OCI-LY7 (cell line): ENCODE results near the gene RNF150. TPM values are rescaled to one million over a fixed set of nuclear protein-coding genes. Genes with fewer than 3 reads are reported as not detected.

Experiments
- BruUV-seq: library from RNA; stranded (reverse); fragments of 400-500 nt; replicated peaks from 2 replicates; lab custom pipeline; 2021; lab: Mats Ljungman, UMichigan
- CTCF ChIA-PET: fragments of 300-600 bp; sonication (Branson Sonifier 250); formaldehyde crosslinking; loops from one replicate; lab custom pipeline; 2022; ENCODE audit warnings: antibody characterized with exemption; ENCODE audit not compliant: unreplicated experiment; lab: Charles Lee
- POLR2A ChIA-PET: fragments of 300-600 bp; sonication (Branson Sonifier 250); formaldehyde crosslinking; loops from one replicate; lab custom pipeline; 2022; ENCODE audit warnings: antibody characterized with exemption; lab: Charles Lee
- DNase-seq: peaks from one replicate; pipeline ENCODE4 v3.0.0-alpha.2; 2015; ENCODE audit warnings: low spot score
- H2AFZ ChIP-seq: fragments of 200-600 bp; sonication (generic), shearing (Covaris generic); 2 replicates; pipeline ENCODE4 v1.6.1; 2014; ENCODE audit warnings: mild to moderate bottlenecking, antibody characterized with exemption, low read length, moderate library complexity
- H3K27ac ChIP-seq: fragments of 200-600 bp; sonication (generic); 2 replicates; pipeline ENCODE4 v1.5.1; 2014; ENCODE audit warnings: mixed run types, low read depth, mild to moderate bottlenecking, moderate library complexity, low read length, inconsistent platforms; ENCODE audit not compliant: poor library complexity, severe bottlenecking
- H3K36me3 ChIP-seq: fragments of 200-600 bp; sonication (generic); 2 replicates; pipeline ENCODE4 v1.6.1; 2014; ENCODE audit warnings: mild to moderate bottlenecking, antibody characterized with exemption, low read length, moderate library complexity, mixed read lengths; ENCODE audit not compliant: insufficient read depth
- H3K4me1 ChIP-seq: fragments of 200-600 bp; sonication (generic); 2 replicates; pipeline ENCODE4 v1.5.1; 2014; ENCODE audit warnings: mild to moderate bottlenecking, low read length; ENCODE audit not compliant: insufficient read depth, poor library complexity, severe bottlenecking
- H3K4me2 ChIP-seq: fragments of 200-600 bp; sonication (generic); 2 replicates; pipeline ENCODE4 v1.6.1; 2014; ENCODE audit warnings: mild to moderate bottlenecking, low read length
- H3K4me3 ChIP-seq: fragments of 200-600 bp; sonication (generic); 2 replicates; pipeline ENCODE4 v1.5.1; 2014; ENCODE audit warnings: mild to moderate bottlenecking, low read depth, low read length; ENCODE audit not compliant: poor library complexity, severe bottlenecking
- H3K79me2 ChIP-seq: fragments of 200-600 bp; sonication (generic); 2 replicates; pipeline ENCODE4 v1.6.1; 2016; ENCODE audit warnings: low read depth, mild to moderate bottlenecking, low read length, moderate library complexity, mixed read lengths; ENCODE audit not compliant: insufficient read depth
- H3K9me2 ChIP-seq: fragments of 200-600 bp; sonication (generic); 2 replicates; pipeline ENCODE4 v1.6.1; 2016; ENCODE audit warnings: mild to moderate bottlenecking, low read length, mixed read lengths; ENCODE audit not compliant: insufficient read depth
- H3K9me3 ChIP-seq: fragments of 200-600 bp; sonication (generic); 2 replicates; pipeline ENCODE4 v1.6.1; 2014; ENCODE audit warnings: mild to moderate bottlenecking, mixed run types, low read length, mixed read lengths
- H4K20me1 ChIP-seq: fragments of 200-600 bp; sonication (generic); 2 replicates; pipeline ENCODE4 v1.6.1; 2014; ENCODE audit warnings: mild to moderate bottlenecking, antibody characterized with exemption, low read length, moderate library complexity, mixed read lengths; ENCODE audit not compliant: insufficient read depth
- EZH2phosphoT487 ChIP-seq: fragments of 200-600 bp; sonication (generic); IDR thresholded peaks from 2 replicates; pipeline ENCODE4 v1.6.1; 2018; ENCODE audit warnings: low read depth, borderline replicate concordance, mild to moderate bottlenecking, mixed run types, antibody characterized with exemption, low read length, moderate library complexity, mixed read lengths
- intact Hi-C: fragments of 100-400 bp; cut with micrococcal nuclease; formaldehyde crosslinking; loops from one replicate; pipeline ENCODE4 v1.10.0; 2022; ENCODE audit not compliant: unreplicated experiment
- total RNA-seq, 2 experiments: library from RNA; depleted of rRNA in 1 of 2; stranded (reverse); fragments of >200 nt in 1 of 2; shearing (Covaris generic) in 1 of 2; gene quantifications; 2 replicates each; pipeline ENCODE4 v1.2.3, GENCODE V29; 2014 to 2022
- TF ChIP-seq, protein P1 (sequence below): fragments of 200-600 bp; sonication (generic); conservative IDR thresholded peaks from 2 replicates; pipeline ENCODE4 v1.5.1; 2014; ENCODE audit warnings: mild to moderate bottlenecking, antibody characterized with exemption, low read length, moderate library complexity, mixed read lengths

The RNF150 gene
- total RNA-seq, 2 experiments from 2014 or later, result not detected

- Histone ChIP-seq H3K4me1 (no peaks in the 10 kb centered on the region), H3K4me2 (no peak overlapping the region), H3K9me2 (no peaks in the 10 kb centered on the region), H3K36me3 (no peaks in the 10 kb centered on the region), H3K27ac (no peak overlapping the region), H4K20me1 (no peaks in the 10 kb centered on the region), H2AFZ (no peak overlapping the region), H3K9me3 (no peaks in the 10 kb centered on the region), H3K79me2 (no peaks in the 10 kb centered on the region), H3K4me3 (no peak overlapping the region)
- ChIA-PET CTCF (no interaction called here), POLR2A (no interaction called here)
- BruUV-seq, result no TSS peak
- TF ChIP-seq, protein P1, sequence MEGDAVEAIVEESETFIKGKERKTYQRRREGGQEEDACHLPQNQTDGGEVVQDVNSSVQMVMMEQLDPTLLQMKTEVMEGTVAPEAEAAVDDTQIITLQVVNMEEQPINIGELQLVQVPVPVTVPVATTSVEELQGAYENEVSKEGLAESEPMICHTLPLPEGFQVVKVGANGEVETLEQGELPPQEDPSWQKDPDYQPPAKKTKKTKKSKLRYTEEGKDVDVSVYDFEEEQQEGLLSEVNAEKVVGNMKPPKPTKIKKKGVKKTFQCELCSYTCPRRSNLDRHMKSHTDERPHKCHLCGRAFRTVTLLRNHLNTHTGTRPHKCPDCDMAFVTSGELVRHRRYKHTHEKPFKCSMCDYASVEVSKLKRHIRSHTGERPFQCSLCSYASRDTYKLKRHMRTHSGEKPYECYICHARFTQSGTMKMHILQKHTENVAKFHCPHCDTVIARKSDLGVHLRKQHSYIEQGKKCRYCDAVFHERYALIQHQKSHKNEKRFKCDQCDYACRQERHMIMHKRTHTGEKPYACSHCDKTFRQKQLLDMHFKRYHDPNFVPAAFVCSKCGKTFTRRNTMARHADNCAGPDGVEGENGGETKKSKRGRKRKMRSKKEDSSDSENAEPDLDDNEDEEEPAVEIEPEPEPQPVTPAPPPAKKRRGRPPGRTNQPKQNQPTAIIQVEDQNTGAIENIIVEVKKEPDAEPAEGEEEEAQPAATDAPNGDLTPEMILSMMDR, result no peak
- TF ChIP-seq EZH2phosphoT487, result no peak
- no peak for DNase-seq
- intact Hi-C loops, result no loop called here
These were observed 138.2 kb downstream of the RNF150 start for GRCh38 chr4:140995058-140995457.

GRCh38 chr4:140994015-140994414 is 139.3 kb downstream of the RNF150 start:
- H3K4me2 ChIP-seq, result no peak overlapping the region
- DNase-seq, result no peak
- H2AFZ ChIP-seq, result no peak overlapping the region
- no peaks in the 10 kb centered on the region for H3K9me3 ChIP-seq
- ChIA-PET POLR2A (interaction anchor here (0.7 kb wide), 1 partner anchor 1832 kb away, joined by 3 read pairs; no protein-coding TSS in a partner anchor), CTCF (no interaction called here)
- H4K20me1 ChIP-seq, result no peaks in the 10 kb centered on the region
- H3K79me2 ChIP-seq, result no peaks in the 10 kb centered on the region
- TF ChIP-seq, protein P1, result no peak
- no peak for TF ChIP-seq EZH2phosphoT487
- H3K4me1 ChIP-seq, result no peaks in the 10 kb centered on the region
- intact Hi-C loops, result no loop called here
- no peak overlapping the region for H3K27ac ChIP-seq
- H3K4me3 ChIP-seq, result no peak overlapping the region
- H3K9me2 ChIP-seq, result no peaks in the 10 kb centered on the region
- no peaks in the 10 kb centered on the region for H3K36me3 ChIP-seq
- BruUV-seq, result no TSS peak

DNA sequence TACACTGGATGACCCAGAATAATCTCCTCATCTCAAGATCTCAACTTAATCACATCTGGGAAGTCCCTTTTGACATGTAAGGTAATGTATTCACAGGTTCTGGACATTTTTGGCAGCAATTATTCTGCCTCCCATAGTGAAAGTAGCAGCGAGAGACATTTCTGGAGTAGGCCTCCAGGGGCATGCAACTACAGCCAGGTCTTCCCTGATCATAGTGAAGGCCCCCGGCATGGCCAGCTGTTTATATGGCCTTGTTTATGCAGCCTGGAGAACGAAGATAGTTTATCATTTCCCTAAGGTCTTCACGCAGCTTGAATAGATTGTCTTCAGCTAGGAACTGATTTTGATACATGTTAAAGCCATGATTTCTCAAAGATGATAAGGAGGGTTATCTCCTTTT is 139.9 kb downstream of the RNF150 start:
- H2AFZ ChIP-seq, result no peak overlapping the region
- intact Hi-C loops, result no loop called here
- no peaks in the 10 kb centered on the region for H3K9me3 ChIP-seq
- H3K36me3 ChIP-seq, result no peaks in the 10 kb centered on the region
- CTCF ChIA-PET, result no interaction called here
- H3K4me2 ChIP-seq, result no peak overlapping the region
- no peak overlapping the region for H3K27ac ChIP-seq
- H3K4me3 ChIP-seq, result no peak overlapping the region
- no TSS peak for BruUV-seq
- no peak for TF ChIP-seq EZH2phosphoT487
- TF ChIP-seq, protein P1, result no peak
- no peaks in the 10 kb centered on the region for H3K79me2 ChIP-seq
- POLR2A ChIA-PET, result interaction anchor here (0.7 kb wide), 1 partner anchor 1832 kb away, joined by 3 read pairs; no protein-coding TSS in a partner anchor
- no peak for DNase-seq
- H3K4me1 ChIP-seq, result no peaks in the 10 kb centered on the region
- no peaks in the 10 kb centered on the region for H4K20me1 ChIP-seq
- no peaks in the 10 kb centered on the region for H3K9me2 ChIP-seq
